ENCODE measurements around the gene UBL7. TPM values are rescaled to one million over a fixed set of nuclear protein-coding genes. Genes with fewer than 3 reads are reported as not detected.
A peak's percentile ranks its signal among the peaks of the same experiment; 100 is the strongest.

The UBL7 gene
- total and polyA plus RNA-seq, 2 of the 8 experiments (the other 6 are each of a cell fraction or from before 2014, with no cell fraction given): 71.5 to 183 TPM

DNA sequence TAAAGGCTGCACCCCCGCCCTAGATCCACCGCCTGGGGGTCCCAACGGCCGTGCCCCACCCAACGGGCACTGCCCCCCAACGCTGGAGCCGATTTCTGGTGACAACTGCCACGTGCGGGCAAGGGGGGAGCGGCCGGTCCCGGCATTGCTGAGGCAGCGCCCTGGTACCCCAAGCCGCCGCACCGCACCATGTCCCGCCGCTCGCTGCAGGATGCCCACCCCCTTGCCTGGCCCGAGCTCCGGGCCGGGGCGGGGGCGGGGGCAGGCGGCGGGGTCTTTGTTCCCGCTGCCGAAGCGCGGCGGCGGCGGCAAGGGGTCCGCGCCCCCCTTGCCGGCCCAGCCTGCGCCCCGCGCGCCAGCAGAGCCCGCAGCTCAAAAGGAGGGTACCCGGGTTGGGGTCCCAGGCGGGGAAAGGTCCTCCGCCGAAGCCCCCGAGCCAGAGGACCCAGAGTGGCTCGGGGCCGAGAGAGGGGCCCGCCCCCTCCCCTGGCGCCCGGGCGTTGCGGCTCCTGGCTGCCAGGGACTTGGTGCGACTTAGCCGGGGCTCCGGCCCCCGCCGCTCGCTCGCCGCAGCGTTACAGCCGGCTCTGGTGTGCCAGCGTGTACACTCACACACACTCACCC is 27.9 kb downstream of the UBL7 start (continued):
- TF ChIP-seq ATF3 (IDR thresholded peaks at IDR 0.05; ENCODE audit: insufficient read depth, low read depth, low read length) (no peak), SUZ12 (IDR thresholded peaks at IDR 0.05; ENCODE audit: low read length) (peak; percentile 34; the same call in 1 of the 2 replicates)
- TF ChIP-seq, protein P1, sequence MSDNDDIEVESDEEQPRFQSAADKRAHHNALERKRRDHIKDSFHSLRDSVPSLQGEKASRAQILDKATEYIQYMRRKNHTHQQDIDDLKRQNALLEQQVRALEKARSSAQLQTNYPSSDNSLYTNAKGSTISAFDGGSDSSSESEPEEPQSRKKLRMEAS (IDR thresholded peaks at IDR 0.05): peak; percentile 81

All from H1 (cell line).